CD8-positive, alpha-beta memory T cell (primary cell): Measurements from ENCODE around the gene SLC45A1. TPM values are rescaled to one million over a fixed set of nuclear protein-coding genes. Genes with fewer than 3 reads are reported as not detected.

Experiments
- CTCF ChIA-PET: fragments of 350-600 bp; sonication (Branson Sonifier 250); formaldehyde crosslinking; loops from one replicate; lab custom pipeline; 2021; ENCODE audit warnings: antibody characterized with exemption; lab: Charles Lee
- POLR2A ChIA-PET: fragments of 350-600 bp; sonication (Branson Sonifier 250); formaldehyde crosslinking; loops from one replicate; lab custom pipeline; 2021; ENCODE audit warnings: antibody characterized with exemption; lab: Charles Lee
- DNase-seq, 5 donors: peaks; one replicate each; pipeline versions ENCODE4 v3.0.0 to v3.0.0-alpha.2; 2020 to 2022; ENCODE audit warnings: mixed read lengths in 1 of 5
- H3K27ac ChIP-seq: one replicate; pipeline ENCODE4 v1.7.0; 2013; ENCODE audit warnings: low read depth, mild to moderate bottlenecking, low read length, moderate library complexity
- H3K27me3 ChIP-seq: 2 replicates; pipeline ENCODE4 v1.7.0; 2013; ENCODE audit warnings: low read length, mild to moderate bottlenecking; ENCODE audit not compliant: insufficient read depth, poor library complexity, severe bottlenecking
- H3K36me3 ChIP-seq: 2 replicates; pipeline ENCODE4 v1.7.0; 2013; ENCODE audit warnings: mild to moderate bottlenecking, low read length, moderate library complexity; ENCODE audit not compliant: insufficient read depth
- H3K4me1 ChIP-seq: 2 replicates; pipeline ENCODE4 v1.7.0; 2013; ENCODE audit warnings: mild to moderate bottlenecking, low read length, moderate library complexity; ENCODE audit not compliant: insufficient read depth
- H3K4me3 ChIP-seq: 2 replicates; pipeline ENCODE4 v1.7.0; 2013; ENCODE audit warnings: mild to moderate bottlenecking, low read length
- H3K9me3 ChIP-seq: 2 replicates; pipeline ENCODE4 v1.7.0; 2013; ENCODE audit warnings: mild to moderate bottlenecking, low read length
- H3K27ac Mint-ChIP-seq, 8 donors: one replicate each; pipeline ENCODE4 v1.8.0; 2020 to 2021; ENCODE audit warnings: mixed read lengths in 8 of 8, mild to moderate bottlenecking in 6 of 8, inconsistent platforms in 3 of 8, moderate library complexity in 3 of 8
- H3K27me3 Mint-ChIP-seq, 2 donors: one replicate each; pipeline ENCODE4 v1.8.0; 2020 to 2021; ENCODE audit warnings: mixed read lengths in 2 of 2, mild to moderate bottlenecking in 1 of 2, moderate library complexity in 1 of 2
- H3K36me3 Mint-ChIP-seq, 3 donors: one replicate each; pipeline ENCODE4 v1.8.0; 2020 to 2021; ENCODE audit warnings: mixed read lengths in 3 of 3, inconsistent platforms in 1 of 3, mild to moderate bottlenecking in 1 of 3
- H3K4me1 Mint-ChIP-seq, 3 donors: one replicate each; pipeline ENCODE4 v1.8.0; 2020 to 2021; ENCODE audit warnings: mixed read lengths in 3 of 3, inconsistent platforms in 1 of 3, mild to moderate bottlenecking in 1 of 3
- H3K4me3 Mint-ChIP-seq, 7 donors: one replicate each; pipeline ENCODE4 v1.8.0; 2020 to 2021; ENCODE audit warnings: mixed read lengths in 7 of 7, mild to moderate bottlenecking in 6 of 7, moderate library complexity in 4 of 7, inconsistent platforms in 2 of 7
- H3K9me3 Mint-ChIP-seq, 5 donors: one replicate each; pipeline ENCODE4 v1.8.0; 2020 to 2022; ENCODE audit warnings: mixed read lengths in 5 of 5, mild to moderate bottlenecking in 3 of 5, moderate library complexity in 2 of 5, inconsistent platforms in 1 of 5
- polyA plus RNA-seq: library from polyadenylated mRNA; unstranded; fragments of 300-500 nt; fragmentation: Illumina TruSeq; gene quantifications from one replicate; pipeline ENCODE4 v1.2.3, GENCODE V29; 2021
- total RNA-seq, 2 experiments: library from RNA; stranded (reverse); gene quantifications; one replicate each; pipeline ENCODE4 v1.2.3, GENCODE V29; 2021

SLC45A1 gene
- total and polyA plus RNA-seq, 3 experiments from 2014 or later: 0.31 to 0.70 (median 0.58) TPM

DNA sequence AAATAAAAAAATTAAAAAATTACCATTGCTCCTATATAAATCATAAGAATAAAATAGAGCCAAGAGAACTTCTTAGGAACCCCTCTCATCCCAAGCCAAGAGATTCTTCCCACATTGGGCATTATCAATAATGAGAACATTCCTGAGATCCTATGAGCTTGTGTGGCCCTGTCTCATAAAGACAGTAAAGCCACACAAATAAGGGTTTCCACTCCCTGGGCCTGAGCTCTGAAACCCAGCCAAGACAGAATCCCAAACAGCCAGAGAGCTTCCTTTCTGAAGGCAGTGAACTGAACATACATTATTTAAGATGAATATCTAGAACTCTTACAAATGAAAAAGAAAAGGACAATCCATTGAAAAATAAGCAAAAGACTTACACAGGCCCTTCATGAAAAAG lies 68.3 kb downstream of the SLC45A1 start:
- H3K4me3 ChIP-seq: no peak overlapping the region
- H3K4me1 Mint-ChIP-seq: peaks cover 81 to 90% (median 89%) of the 10 kb centered on the region in 3 donors

DNA sequence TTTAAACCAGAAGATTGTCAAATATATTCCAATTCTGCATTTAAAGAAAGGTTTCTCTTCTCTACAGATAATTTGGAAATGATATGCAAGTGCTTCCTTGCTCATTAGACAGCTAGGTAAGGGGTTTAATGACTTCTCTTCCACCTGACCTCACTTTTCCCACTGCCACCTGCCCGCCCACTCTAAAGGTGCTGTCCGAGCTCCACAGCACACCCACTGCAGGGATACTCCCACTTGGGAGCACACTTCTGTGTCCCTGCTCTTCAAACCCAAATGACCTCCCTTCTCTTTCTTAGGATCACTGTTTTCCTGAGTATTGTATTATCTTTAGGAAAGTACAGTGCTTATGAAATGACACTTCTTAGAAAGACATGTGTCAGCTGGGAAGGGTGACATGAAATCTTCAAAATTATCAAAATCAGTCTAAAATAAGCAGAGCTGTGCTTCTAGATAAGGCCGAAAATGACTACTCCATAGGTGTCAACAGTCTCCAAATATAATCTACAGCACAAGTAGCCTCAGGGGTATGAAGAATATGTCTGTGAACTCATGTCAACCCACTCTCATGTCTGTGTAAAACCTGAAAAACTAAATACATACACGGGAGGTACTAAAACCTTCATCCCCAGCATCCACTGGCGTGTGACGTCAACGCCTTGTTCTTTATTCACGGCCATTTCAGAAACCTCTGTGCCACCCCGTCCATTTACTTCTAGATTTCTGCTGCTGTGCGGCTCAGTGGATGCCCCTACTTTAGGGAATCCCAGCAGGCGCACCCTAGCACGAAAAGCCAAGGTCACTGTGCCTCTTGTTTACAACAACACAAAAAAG lies 71.0 kb downstream of the SLC45A1 start:
- Histone ChIP-seq H3K4me3 (no peak overlapping the region), H3K36me3 (peaks cover 11% of the 10 kb centered on the region), H3K9me3 (no peaks in the 10 kb centered on the region), H3K27me3 (no peaks in the 10 kb centered on the region), H3K4me1 (peaks cover 56% of the 10 kb centered on the region), H3K27ac (no peak overlapping the region)
- POLR2A ChIA-PET: no interaction called here
- CTCF ChIA-PET: interaction anchor here (1.3 kb wide), 2 partner anchors 17 to 20 kb away, joined by 3 read pairs; no protein-coding TSS in a partner anchor
- peak overlapping the region in 2 of 8 donors; percentile 15 to 85 for H3K27ac Mint-ChIP-seq
- H3K36me3 Mint-ChIP-seq: peaks cover 0 to 64% (median 27%) of the 10 kb centered on the region in 3 donors
- no peaks in the 10 kb centered on the region for H3K9me3 Mint-ChIP-seq
- DNase-seq: no peak
- H3K27me3 Mint-ChIP-seq: peaks cover 0 to 3% of the 10 kb centered on the region in 2 donors
- H3K4me1 Mint-ChIP-seq: peaks cover 75 to 89% (median 85%) of the 10 kb centered on the region in 3 donors
- H3K4me3 Mint-ChIP-seq: peak overlapping the region in 2 of 7 donors; percentile 22 to 82

More for the DNA sequence above, 68.3 kb downstream of the SLC45A1 start:
- Mint-ChIP-seq H3K4me3 (no peak overlapping the region), H3K9me3 (no peaks in the 10 kb centered on the region), H3K36me3 (peaks cover 0 to 63% (median 23%) of the 10 kb centered on the region in 3 donors), H3K27me3 (peaks cover 0 to 3% of the 10 kb centered on the region in 2 donors), H3K27ac (peak overlapping the region in 2 of 8 donors; percentile 7 to 71)
- ChIA-PET CTCF (interaction anchor here (1.3 to 1.4 kb wide), 2 partner anchors 21 to 44 kb away, joined by 3 to 4 read pairs; no protein-coding TSS in a partner anchor), POLR2A (interaction anchor here (0.6 kb wide), 1 partner anchor 317 kb away, joined by 3 read pairs; no protein-coding TSS in a partner anchor)
- Histone ChIP-seq H3K9me3 (no peaks in the 10 kb centered on the region), H3K27ac (no peak overlapping the region), H3K4me1 (peaks cover 74% of the 10 kb centered on the region), H3K27me3 (no peaks in the 10 kb centered on the region), H3K36me3 (no peaks in the 10 kb centered on the region)
- no peak for DNase-seq

DNA sequence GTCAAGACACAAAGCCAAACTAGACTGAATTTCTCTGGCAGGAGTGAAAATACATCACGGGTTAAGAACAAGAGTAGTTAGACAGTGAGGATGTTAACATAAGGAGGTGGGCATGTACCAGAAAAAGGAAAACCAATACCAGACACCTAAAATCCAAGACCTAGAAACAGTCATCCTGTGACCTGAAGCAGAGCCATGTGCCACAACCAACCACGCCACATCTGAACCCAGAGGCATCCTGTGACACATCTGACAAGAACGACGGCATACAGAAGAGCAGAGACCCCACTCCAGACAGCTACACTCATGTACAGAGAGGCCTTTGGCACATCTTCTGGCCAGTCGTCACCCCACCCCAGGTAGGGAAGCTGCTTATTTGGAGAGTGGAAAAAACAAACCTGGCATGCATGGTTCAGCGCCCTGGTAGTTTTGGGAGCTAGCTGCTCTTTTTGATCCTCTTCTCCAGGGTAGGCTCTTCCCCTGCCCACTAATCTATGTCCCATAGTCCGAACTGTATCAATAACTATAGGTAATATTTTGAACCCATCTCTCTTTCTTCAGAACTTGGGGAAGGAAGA lies 72.1 kb downstream of the SLC45A1 start:
- H3K4me1 ChIP-seq: peaks cover 54% of the 10 kb centered on the region
- no peak for DNase-seq
- peak overlapping the region in 4 of 8 donors; percentile 8 to 48 (median 27) for H3K27ac Mint-ChIP-seq

DNA sequence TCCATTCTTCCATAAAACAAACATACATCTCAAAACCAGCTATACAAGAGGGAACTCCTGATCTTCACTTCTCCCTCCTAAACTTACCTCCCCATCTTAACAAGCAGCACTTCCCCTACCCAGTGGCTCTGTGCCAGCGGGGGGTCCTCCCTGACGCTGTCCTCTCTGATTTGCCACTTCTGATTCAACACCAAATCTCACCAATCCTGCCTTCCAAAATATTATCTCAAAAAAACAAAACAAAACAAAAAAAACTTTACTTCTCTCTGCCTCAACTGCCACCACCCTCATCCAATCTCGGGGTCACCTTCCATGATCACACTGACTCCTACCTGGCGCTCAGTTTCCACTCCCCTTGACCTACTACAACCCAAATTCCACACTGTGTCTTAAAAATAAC lies 72.8 kb downstream of the SLC45A1 start:
- Histone ChIP-seq H3K36me3 (peaks cover 11% of the 10 kb centered on the region), H3K4me1 (peaks cover 59% of the 10 kb centered on the region), H3K4me3 (no peak overlapping the region), H3K27ac (no peak overlapping the region), H3K9me3 (no peaks in the 10 kb centered on the region), H3K27me3 (no peaks in the 10 kb centered on the region)
- ChIA-PET POLR2A (no interaction called here), CTCF (no interaction called here)
- peak overlapping the region in 6 of 8 donors; percentile 28 to 94 (median 53) for H3K27ac Mint-ChIP-seq
- no peak for DNase-seq
- peak overlapping the region in 1 of 7 donors; percentile 33 for H3K4me3 Mint-ChIP-seq
- H3K4me1 Mint-ChIP-seq: peaks cover 75 to 89% (median 86%) of the 10 kb centered on the region in 3 donors
- no peaks in the 10 kb centered on the region for H3K9me3 Mint-ChIP-seq
- H3K27me3 Mint-ChIP-seq: peaks cover 0 to 3% of the 10 kb centered on the region in 2 donors
- peaks cover 0 to 51% (median 21%) of the 10 kb centered on the region in 3 donors for H3K36me3 Mint-ChIP-seq

More for the DNA sequence above, 72.1 kb downstream of the SLC45A1 start:
- ChIA-PET CTCF (no interaction called here), POLR2A (no interaction called here)
- no peak overlapping the region for H3K27ac ChIP-seq
- peaks cover 0 to 54% (median 23%) of the 10 kb centered on the region in 3 donors for H3K36me3 Mint-ChIP-seq
- H3K36me3 ChIP-seq: peaks cover 11% of the 10 kb centered on the region
- no peak overlapping the region for H3K4me3 Mint-ChIP-seq
- H3K4me1 Mint-ChIP-seq: peaks cover 75 to 89% (median 85%) of the 10 kb centered on the region in 3 donors
- H3K4me3 ChIP-seq: no peak overlapping the region
- H3K9me3 Mint-ChIP-seq: no peaks in the 10 kb centered on the region
- H3K27me3 Mint-ChIP-seq: peaks cover 0 to 3% of the 10 kb centered on the region in 2 donors
- H3K27me3 ChIP-seq: no peaks in the 10 kb centered on the region
- no peaks in the 10 kb centered on the region for H3K9me3 ChIP-seq

DNA sequence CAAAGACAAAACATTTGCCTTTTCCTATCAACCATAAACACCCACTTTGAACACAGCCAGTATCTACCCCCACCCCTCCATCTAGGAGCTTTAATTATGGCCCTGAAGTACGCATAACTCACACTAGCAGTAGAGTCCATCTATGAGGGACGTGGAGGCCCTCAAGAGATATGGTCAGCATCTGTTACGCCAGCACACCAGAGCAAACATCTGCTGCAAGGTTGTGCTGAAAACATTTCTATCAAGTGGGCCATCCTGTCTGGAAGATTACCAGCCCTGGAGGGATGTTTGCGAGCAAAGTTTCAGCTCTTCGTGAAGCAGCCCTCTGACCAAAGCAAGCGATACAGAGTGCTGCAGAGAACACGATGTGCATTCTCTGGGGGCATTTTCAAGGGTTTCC lies 74.6 kb downstream of the SLC45A1 start:
- peaks cover 11% of the 10 kb centered on the region for H3K36me3 ChIP-seq
- POLR2A ChIA-PET: no interaction called here
- CTCF ChIA-PET: interaction anchor here (1.1 kb wide), 1 partner anchor 9 kb away, joined by 3 read pairs; no protein-coding TSS in a partner anchor
- no peaks in the 10 kb centered on the region for H3K27me3 ChIP-seq
- peak overlapping the region in 1 of 8 donors; percentile 5 for H3K27ac Mint-ChIP-seq
- no peaks in the 10 kb centered on the region for H3K9me3 ChIP-seq
- no peak for DNase-seq
- peaks cover 67% of the 10 kb centered on the region for H3K4me1 ChIP-seq
- H3K27me3 Mint-ChIP-seq: peaks cover 0 to 3% of the 10 kb centered on the region in 2 donors
- H3K27ac ChIP-seq: no peak overlapping the region
- no peak overlapping the region for H3K4me3 Mint-ChIP-seq
- peaks cover 0 to 42% (median 15%) of the 10 kb centered on the region in 3 donors for H3K36me3 Mint-ChIP-seq
- no peaks in the 10 kb centered on the region for H3K9me3 Mint-ChIP-seq
- peaks cover 78 to 92% (median 89%) of the 10 kb centered on the region in 3 donors for H3K4me1 Mint-ChIP-seq
- no peak overlapping the region for H3K4me3 ChIP-seq
